Lower lobe of right lung (tissue), 2 donors: ENCODE measurements around the gene LIN28A. TPM values are rescaled to one million over a fixed set of nuclear protein-coding genes. Genes with fewer than 3 reads are reported as not detected.

Experiments used
- ATAC-seq, 2 donors: fragments of 200-7000 bp; cut with Tn5 transposase; one replicate each; pipeline ENCODE4 v1.9.1; 2020 to 2022; ENCODE audit warnings: mild to moderate bottlenecking in 2 of 2, moderate library complexity in 2 of 2
- DNase-seq: peaks from one replicate; pipeline ENCODE4 v3.0.0-alpha.2; 2020
- H3K27ac ChIP-seq: fragments of 200-600 bp; one replicate; pipeline ENCODE4 v1.8.0; 2022
- H3K27me3 ChIP-seq: fragments of 200-600 bp; one replicate; pipeline ENCODE4 v1.8.0; 2022; ENCODE audit warnings: low read depth
- H3K36me3 ChIP-seq: fragments of 200-600 bp; one replicate; pipeline ENCODE4 v1.8.0; 2022; ENCODE audit warnings: mild to moderate bottlenecking
- H3K4me1 ChIP-seq: fragments of 200-600 bp; one replicate; pipeline ENCODE4 v1.8.0; 2022
- H3K4me3 ChIP-seq: fragments of 200-600 bp; one replicate; pipeline ENCODE4 v1.8.0; 2022; ENCODE audit warnings: mild to moderate bottlenecking
- H3K9me3 ChIP-seq: fragments of 200-600 bp; one replicate; pipeline ENCODE4 v1.8.0; 2022
- intact Hi-C: fragments of 100-400 bp; cut with DNase I; formaldehyde crosslinking; loops from one replicate; pipeline ENCODE4 v1.11.0; 2022
- total RNA-seq: library from RNA; stranded (reverse); fragmentation: NEBNext Ultra II Directional; extraction: Animal tissue kit (Norgen Biotek cat#: 25700); gene quantifications from one replicate; pipeline ENCODE4 v1.2.1, GENCODE V29; 2021
- TF ChIP-seq, protein P1 (sequence below): fragments of 200-600 bp; IDR thresholded peaks from one replicate; pipeline ENCODE4 v1.8.0; 2022; ENCODE audit warnings: antibody characterized with exemption, mild to moderate bottlenecking
- donor health status: DM: no; HTN: yes; CAD: no; lungs with severe emphysema.

LIN28A gene
- total RNA-seq, 1 donor from 2014 or later: not detected

DNA sequence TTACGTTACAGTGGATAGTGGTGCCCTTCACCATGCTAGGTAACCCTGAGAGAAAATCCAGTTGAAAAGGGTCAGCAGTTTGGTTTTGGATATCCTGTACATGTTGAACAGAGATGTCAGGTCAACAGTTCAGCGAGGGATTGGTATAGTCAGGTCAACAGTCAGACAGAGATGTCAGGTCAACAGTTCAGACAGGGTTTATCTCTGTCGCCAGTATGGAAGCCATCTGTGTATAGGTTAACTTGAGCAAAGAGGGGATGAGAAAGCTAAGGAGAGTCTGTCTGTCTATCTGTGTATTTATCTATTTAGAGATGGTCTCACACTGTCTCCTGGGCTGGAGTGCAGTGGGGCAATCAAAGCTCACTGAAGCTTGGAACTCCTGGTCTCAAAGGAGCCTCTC lies 39.3 kb downstream of the LIN28A start:
- Histone ChIP-seq H3K27me3 (no peaks in the 10 kb centered on the region), H3K27ac (no peak overlapping the region), H3K36me3 (peaks cover 87% of the 10 kb centered on the region), H3K9me3 (no peaks in the 10 kb centered on the region), H3K4me1 (no peaks in the 10 kb centered on the region), H3K4me3 (no peak overlapping the region)
- no peak for ATAC-seq
- DNase-seq: no peak
- intact Hi-C loops: no loop called here
- TF ChIP-seq, protein P1, sequence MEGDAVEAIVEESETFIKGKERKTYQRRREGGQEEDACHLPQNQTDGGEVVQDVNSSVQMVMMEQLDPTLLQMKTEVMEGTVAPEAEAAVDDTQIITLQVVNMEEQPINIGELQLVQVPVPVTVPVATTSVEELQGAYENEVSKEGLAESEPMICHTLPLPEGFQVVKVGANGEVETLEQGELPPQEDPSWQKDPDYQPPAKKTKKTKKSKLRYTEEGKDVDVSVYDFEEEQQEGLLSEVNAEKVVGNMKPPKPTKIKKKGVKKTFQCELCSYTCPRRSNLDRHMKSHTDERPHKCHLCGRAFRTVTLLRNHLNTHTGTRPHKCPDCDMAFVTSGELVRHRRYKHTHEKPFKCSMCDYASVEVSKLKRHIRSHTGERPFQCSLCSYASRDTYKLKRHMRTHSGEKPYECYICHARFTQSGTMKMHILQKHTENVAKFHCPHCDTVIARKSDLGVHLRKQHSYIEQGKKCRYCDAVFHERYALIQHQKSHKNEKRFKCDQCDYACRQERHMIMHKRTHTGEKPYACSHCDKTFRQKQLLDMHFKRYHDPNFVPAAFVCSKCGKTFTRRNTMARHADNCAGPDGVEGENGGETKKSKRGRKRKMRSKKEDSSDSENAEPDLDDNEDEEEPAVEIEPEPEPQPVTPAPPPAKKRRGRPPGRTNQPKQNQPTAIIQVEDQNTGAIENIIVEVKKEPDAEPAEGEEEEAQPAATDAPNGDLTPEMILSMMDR: no peak

DNA sequence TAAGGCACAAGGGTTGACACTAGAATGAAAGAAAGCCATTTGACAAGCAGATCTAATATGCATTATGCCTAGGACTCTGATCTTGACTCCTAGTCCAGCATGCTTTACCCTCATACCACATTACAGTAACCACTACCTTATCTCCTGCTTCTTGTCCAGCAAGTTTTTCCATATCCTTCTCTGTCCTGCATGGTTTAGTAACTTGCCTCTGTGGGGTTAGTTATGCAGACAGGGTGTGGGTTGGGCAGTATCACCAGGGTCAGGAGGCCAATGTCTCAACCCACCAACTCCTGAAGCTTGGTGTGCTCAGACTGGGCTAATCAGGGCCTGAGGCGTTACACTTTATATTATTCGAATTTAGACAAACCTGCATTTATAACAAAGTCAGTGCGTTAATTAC lies 40.3 kb downstream of the LIN28A start:
- H3K4me1 ChIP-seq: no peaks in the 10 kb centered on the region
- peaks cover 87% of the 10 kb centered on the region for H3K36me3 ChIP-seq
- no peak for ATAC-seq
- no peaks in the 10 kb centered on the region for H3K27me3 ChIP-seq
- H3K9me3 ChIP-seq: no peaks in the 10 kb centered on the region
- TF ChIP-seq, protein P1: no peak
- H3K4me3 ChIP-seq: no peak overlapping the region
- intact Hi-C loops: no loop called here
- DNase-seq: no peak
- H3K27ac ChIP-seq: no peak overlapping the region

DNA sequence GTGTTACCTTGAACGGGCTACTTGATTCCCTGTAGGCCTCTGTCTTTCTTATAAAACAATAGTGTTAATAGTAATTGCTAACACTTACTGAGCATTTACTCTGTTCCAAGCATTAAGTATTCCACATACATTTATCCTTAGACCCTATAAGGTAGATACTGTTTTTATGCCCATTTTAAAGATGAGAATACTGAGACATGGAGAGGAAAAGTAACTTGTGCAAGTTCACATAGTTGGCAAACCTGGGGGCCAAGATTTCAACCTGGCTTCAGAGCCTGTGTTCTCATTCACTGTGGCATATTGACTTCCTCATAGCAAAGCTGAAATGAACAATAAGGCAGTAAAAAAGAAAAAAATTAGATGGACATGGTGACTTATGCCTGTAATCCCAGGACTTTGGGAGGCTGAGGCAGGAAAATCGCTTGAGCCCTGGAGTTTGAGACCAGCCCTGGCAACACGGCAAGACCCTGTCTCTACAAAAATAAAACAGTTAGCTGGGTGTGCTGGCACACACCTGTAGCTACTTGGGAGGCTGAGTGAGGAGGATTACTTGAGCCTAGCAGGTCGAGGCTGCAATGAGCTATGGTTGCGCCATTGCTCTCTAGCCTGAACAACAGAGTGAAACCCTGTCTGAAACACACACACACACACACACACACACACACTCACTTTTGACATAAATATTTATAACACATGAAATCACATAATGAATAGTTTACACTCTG lies 42.0 kb downstream of the LIN28A start:
- TF ChIP-seq, protein P1: no peak
- no peaks in the 10 kb centered on the region for H3K27me3 ChIP-seq
- DNase-seq (no peak), ATAC-seq (no peak)
- H3K4me3 ChIP-seq: no peak overlapping the region
- no peak overlapping the region for H3K27ac ChIP-seq
- H3K4me1 ChIP-seq: no peaks in the 10 kb centered on the region
- intact Hi-C loops: no loop called here
- no peaks in the 10 kb centered on the region for H3K9me3 ChIP-seq
- peaks cover 82% of the 10 kb centered on the region for H3K36me3 ChIP-seq

DNA sequence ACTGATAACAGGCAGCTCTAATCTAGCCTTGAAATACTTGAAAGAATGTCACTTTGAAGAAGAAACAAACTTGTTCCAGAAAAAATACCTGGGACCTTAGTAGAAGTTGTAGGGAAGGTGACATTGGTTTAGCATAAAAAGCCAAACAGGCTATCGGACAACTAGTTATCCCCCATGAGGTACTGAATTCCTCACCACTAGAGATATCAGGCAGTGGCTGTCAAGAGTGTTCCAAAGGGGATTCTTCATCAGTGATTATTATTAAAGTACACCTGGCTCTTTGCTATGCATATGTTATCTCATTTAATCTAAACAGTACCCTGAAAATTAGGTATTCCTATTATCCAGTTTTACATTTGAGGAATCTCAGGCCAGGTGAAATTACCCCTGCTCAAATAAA lies 48.5 kb downstream of the LIN28A start:
- Histone ChIP-seq H3K4me3 (no peak overlapping the region), H3K4me1 (no peaks in the 10 kb centered on the region), H3K36me3 (peaks cover 87% of the 10 kb centered on the region), H3K27ac (no peak overlapping the region), H3K27me3 (no peaks in the 10 kb centered on the region), H3K9me3 (no peaks in the 10 kb centered on the region)
- DNase-seq (no peak), ATAC-seq (no peak)
- intact Hi-C loops: no loop called here
- TF ChIP-seq, protein P1: no peak

DNA sequence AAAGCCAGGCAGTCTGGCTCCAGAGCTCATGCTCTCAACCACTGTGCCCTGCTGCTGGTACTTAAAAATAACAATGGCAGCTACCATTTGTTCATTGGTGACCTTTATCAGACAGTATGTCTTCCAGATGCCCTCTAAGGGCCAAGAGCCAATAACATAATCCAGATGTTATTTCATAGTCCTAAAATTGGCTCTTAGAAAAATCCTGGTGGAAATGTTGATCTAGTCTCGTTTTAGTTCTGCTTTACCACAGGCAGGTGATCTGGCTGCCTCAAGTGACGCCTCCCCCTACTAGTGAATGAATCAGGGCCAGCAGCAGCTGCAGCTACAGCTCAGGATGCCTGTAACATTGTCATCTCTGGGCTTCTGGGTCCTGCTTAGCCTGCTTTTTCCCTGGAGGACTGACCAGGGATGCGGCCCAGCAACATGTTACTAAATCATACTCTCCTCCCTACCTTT lies 49.0 kb downstream of the LIN28A start:
- intact Hi-C loops: no loop called here
- Histone ChIP-seq H3K27me3 (no peaks in the 10 kb centered on the region), H3K27ac (no peak overlapping the region), H3K4me3 (no peak overlapping the region), H3K36me3 (peaks cover 90% of the 10 kb centered on the region), H3K9me3 (no peaks in the 10 kb centered on the region), H3K4me1 (no peaks in the 10 kb centered on the region)
- ATAC-seq: no peak
- TF ChIP-seq, protein P1: no peak
- no peak for DNase-seq
